GM18526 (cell line): ENCODE measurements around the gene C1orf122.
A peak's percentile ranks its signal among the peaks of the same experiment; 100 is the strongest.

Source experiments
- POLR2A ChIP-seq: IDR thresholded peaks from 3 replicates; pipeline ENCODE4 v1.6.1; 2011; ENCODE audit not compliant: insufficient read length; ENCODE audit errors: extremely low read depth

Gene C1orf122

DNA sequence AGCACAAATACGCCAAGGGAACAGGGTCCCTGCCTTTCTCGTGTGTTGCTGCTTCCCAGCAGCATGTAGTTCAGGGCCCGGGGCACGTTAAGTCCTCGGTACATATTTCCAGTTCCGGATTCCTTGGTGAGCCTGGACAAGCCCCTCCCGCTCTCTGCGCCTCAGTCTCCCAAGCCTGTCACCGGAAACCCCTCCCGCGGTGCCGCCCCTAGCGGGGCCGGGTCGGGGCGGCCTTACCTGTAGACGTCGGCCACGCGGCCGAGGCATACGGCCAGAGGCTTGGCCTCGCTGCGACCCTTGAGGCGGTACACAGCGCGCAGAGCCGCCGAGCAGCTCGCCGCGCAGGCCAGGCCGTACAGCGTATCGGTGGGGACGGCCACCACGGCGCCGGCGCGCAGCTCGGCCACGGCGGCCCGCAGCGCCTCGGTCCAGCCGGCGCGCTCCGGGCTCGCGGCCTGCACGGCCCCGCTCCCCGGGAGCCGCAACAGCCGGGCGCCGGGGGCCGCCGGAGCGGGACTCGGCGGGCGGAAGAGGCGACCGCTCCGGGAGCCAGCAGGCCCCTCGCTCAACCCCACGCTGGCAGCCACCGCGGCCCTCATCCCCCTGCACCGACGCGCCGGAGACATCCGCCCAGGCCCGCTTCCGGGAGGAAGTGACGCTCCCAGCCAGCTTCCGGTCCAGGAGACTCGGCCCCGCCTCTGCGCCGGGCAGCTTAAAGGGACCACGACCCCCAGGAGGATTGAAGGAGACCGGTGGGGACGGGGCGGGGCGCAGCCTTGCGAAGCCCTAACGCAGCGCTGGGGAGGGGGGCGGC lies at the start of gene C1orf122, which contains the start of gene YRDC:
C1orf122 (plus strand) TSS at position 236 of the 814 bp plus-strand sequence. CDS start 615 bp downstream, outside the sequence.
YRDC (minus strand) TSS at position 654 of the 814 bp plus-strand sequence; CDS start at position 626, 28 bp downstream.
- peak; percentile 82 for TF ChIP-seq POLR2A

DNA sequence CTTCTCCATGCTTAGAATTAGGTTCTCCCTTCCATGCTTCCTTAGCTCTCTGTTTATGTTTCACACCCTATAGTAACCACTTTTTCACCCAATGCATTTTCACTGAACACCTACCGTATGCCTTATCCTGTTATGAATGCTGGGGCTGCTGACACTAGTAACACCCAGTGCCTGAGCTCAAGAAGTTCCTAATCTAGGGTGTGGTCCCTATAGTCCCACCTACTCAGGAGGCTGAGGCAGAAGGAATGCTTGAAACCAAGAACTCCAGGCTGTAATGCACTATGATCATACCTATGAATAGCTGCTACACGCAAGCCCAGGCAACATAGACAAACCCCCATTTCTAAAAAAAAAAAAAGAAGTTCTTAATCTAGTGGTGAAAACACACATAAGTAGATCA lies 48.1 kb upstream of the C1orf122 start:
- no peak for TF ChIP-seq POLR2A

DNA sequence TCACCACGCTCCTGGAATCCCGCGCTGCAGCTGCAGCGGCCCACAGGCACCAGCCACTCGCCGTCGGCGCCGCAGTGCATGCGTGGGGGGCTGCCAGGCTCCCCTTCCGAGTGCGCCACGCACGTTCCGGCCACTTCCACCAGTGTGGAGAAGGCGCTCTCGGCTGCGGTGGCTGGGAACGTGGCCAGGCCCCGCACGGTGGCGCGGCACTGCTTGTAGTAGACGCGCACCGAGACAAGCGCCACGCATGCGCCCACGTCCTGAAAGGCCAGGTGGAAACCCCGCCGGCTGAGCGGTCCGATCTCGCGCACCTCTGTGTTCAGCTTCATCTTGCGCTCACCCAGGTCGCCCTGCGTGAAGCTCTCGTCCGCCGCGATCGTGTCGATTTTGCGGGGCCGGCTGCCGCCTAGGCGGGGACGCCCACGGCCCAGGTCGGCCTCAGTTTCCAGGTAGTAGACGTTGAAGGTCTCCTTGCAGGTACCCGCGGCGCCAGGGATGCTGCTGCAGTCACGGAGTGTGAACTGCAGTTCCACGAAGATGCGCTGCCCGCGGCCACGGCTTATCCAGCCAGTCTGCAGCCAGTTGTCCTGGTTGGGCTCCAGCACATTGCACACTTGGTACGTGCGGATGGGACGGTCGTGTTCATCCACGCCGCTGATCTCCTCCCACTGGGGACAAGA lies 46.0 kb upstream of the C1orf122 start:
- TF ChIP-seq POLR2A, result no peak

DNA sequence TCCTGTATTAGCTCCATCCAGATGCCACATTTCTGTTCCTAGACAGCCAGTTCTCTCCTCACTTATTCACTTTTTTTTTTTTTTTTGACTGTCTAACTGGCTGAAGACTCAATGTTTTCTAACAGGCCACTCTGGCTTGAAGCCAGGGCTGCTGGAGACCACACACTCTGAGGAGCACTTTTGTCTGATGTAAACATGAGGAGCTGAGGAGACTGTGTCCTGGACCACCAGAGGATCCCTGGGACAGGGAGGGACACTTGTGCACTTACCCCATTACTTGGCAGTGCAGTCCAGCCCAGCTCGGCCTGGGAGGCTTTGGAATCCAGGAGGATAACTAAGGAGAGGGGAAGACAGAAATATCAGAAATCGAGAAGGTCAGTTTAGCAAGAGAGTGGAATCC lies 45.1 kb upstream of the C1orf122 start:
- TF ChIP-seq POLR2A, result no peak

DNA sequence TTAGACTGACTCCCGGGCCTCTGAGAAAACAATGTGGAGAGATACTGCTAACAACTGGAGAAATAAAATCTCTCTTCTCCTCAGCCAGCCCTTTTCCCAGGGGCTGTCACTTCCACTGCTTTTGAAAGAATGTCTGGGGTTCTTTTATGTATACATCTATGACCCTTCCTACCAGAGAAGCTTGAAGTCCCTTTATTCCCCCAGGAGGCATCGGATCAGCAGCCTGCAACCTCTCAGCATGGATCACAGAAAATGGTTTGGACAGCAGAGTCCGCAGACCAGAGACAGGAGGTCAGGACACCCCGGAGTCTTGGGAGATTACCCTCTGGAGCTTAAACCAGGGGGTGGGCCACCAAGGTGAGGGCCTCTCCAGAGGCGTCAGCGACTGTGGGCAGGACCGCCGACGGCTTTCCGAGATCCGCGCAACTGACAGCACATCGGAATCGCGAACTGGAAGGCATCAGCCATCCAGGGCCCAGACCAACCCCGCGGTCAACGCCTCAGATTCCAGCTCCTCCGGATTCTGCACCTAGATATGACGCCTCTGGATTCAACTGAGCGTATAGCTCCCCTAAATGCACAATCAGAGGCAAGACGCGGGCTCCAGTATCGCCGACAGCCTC lies 43.7 kb upstream of the C1orf122 start:
- no peak for TF ChIP-seq POLR2A

DNA sequence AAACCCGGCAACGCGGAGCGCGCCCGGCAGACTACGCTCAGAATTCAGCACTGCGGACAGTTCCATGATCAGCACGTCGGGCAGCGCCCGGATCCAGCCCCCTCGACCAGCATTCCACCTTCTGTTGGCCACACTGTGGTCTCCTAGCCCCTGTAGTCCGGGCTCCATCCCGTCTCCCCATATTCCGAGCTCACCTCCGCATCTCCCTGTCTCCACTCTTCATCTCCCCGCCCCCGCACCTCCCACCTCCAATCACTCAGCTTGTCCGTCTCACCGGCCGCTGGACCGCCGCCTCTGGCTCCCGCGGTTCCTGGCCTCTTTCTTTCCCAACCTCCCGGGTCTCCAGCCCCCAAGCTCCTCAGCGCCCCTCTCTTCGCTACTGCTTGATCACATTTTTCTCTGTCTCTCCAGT lies 43.2 kb upstream of the C1orf122 start:
- TF ChIP-seq POLR2A, result no peak

DNA sequence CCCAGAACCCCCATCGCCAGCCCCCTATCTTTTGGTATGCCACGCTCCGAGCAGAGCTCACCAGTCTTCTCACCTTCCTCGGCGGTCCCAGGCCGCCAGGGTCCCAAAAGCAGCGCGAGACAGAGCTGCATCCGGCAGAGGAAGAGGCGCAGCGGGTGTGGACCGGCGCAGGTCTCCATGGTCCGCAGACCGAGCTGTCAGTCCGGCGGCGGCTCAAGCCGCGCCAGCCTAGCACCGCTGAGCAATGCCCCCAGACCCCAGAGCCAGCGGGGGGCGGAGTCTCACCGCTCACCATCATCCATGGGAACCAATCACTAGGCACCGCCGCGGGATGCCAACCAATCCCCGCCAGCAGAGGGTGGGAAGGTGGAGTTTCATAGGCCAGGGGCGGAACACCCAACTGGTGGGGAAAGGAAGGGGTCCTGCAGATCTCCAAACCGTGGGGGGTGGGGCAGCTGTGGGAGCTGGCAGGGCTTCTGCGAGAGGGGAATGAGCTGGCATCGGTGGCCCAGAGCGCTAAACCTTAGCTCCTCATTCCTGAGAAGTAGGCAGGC lies 42.6 kb upstream of the C1orf122 start, which contains the start of gene EPHA10:
EPHA10 (minus strand) TSS at position 233 of the 554 bp plus-strand sequence; CDS start at position 179, 54 bp downstream.
- no peak for TF ChIP-seq POLR2A

DNA sequence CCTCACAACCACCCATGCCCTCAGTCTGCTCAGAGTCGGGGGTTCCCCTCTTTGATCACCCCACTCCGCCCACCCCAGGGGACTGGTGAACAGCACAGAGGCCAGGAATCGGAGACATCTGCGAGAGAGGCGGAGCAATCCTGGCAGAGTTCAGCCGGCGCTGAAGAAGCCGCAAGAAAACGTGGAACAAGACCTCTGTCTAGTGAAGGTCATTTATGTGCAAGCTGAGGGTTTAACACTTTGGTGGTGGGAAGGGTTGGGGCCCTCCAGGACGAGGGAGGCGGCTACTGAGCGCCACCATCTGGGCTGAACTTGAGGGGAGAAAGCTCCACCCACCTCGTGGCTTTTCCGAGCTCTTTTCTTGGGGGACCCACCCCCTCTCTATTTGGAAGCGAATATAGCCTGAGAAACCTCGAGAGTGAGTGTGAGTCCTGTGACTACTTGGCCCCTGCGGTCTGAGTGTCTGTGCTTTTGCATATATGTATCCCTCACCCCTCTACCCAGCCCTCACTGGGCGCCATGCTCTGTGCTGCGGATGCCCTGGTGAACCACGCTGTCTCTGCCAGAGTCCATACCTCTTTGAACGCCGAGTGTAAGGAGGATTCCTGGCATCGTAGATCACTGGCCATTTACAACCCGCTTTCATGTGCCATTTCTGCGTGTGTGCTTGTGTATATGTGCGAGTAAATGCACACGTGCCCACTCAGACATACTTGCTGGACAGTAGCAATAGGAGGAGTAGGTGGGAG lies 41.5 kb upstream of the C1orf122 start:
- no peak for TF ChIP-seq POLR2A

DNA sequence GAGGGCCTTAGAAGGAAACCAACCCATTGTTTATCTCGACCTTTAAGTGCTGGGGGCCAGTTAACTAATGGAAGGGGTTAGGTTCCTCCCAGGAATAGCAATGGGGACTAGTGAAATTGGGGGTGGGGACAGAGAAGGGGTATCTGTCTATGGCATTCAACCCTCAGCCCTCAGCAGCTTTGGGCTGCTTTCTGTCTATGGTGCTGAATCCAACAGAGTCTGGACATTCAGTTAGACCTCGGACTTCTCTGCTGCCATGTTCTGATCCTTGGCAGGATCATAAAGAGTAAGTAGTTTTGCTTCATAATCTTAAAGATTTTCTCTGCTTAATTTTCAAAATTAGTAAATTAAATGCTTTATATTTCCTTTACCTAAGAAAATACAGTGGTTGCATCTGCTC lies 40.1 kb upstream of the C1orf122 start:
- TF ChIP-seq POLR2A, result no peak

DNA sequence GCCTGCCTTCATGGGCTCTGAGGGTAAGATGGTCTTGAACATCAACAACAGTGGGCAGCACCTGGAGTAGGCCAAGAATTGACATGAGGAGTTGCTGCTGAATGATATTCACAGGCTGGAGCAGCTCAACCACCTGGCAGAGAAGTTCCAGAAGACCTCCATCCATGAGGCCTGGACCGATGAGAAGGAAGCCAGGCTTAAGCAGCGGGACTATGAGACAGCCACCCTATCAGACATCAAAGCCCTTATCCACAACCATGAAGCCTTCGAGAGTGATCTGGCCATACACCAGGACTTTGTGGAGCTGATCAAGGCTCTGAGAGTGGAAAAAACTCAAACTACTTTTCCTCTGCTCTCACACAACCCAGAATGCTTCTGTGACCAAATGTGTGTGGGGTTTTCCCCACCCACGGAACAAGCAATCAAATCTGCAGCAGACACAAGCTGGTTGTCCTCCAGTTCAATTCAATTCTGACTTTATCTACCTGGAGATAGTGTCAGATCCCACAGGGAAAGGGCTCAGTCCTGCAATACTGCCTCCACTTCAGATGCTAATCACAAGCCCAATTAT lies 30.6 kb upstream of the C1orf122 start:
- TF ChIP-seq POLR2A, result no peak

DNA sequence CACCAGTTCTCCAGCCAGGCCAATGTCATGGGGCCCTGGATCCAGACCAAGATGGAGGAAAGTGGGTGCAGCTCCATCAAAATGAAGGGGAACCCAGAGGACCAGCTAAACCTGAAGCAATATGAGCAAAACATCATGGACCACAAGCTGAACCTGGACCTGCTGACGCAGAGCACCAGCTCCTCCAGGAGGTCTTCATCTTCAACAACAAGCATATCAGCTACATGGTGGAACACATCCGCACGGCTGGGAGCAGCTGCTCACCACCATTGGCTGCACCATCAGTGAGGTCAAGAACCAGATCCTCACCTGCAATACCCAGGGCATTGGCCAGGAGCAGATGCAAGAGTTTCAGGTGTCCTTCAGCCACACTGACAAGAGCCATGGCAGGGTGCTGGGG lies 28.9 kb upstream of the C1orf122 start:
- no peak for TF ChIP-seq POLR2A

DNA sequence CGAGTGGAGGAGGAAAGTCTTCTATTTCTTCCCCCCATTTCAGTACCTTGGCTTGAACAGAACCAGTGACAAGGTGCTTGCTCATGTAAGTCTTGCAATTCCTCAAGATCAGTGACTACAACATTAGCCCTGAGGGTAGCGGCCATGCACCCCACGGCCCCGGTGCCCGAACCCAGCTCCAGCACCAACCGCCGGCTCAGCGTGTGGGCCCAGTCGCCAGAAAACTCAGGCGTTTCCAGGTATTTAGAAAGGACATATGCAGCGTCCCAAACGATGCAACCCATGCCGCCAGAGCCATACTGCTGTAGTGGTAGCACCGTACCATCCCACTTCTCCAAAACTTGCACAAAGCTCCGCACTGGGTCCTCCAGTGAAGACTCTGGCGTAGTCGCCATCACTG lies 25.1 kb upstream of the C1orf122 start:
- no peak for TF ChIP-seq POLR2A

DNA sequence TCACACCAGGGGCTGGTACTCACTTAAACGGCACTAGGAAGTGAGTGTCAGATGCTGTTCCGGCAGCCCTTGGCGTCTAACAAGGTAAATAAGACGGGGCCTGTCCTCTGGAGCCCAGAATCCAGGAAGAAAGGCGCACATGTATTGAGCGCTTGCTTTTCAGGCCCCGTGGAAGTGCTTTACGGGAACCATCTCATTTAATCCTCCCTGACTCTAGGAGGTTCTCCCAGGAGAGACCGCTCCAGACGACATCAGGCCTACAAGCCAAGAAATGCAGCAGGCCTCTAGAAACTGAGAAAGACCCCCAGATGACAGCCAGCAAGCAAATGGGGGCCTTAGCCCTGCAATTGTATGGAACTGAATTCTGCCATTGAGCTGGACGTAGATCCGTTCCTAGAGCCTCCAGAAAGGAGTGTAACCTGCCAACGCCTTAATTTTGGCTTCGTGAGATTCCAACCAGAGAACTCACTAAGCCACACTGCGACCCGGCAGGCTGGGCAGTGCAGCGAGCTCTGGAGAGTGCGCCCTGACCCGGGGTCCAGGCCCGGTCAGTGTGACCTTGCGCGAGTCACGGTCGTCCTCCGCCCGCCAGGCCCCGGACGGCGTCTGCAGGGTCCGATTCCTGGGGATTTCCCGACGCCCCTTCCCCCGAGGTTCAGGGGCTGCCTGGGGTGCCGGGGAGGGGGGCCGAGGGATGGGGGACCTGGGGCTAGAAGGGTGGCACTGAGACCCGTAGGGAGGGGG lies 14.5 kb upstream of the C1orf122 start:
- no peak for TF ChIP-seq POLR2A
